ENCODE measurements around the gene OR52E5.

GRCh38 chr11:5933116-5933515 is 40.1 kb downstream of the OR52E5 start:
- TF ChIP-seq POLR2A (IDR thresholded peaks at IDR 0.05) (no peak), CTCF (IDR thresholded peaks at IDR 0.05) (no peak)

All from esophagus squamous epithelium (tissue), 4 donors.